SK-N-SH (cell line): ENCODE data around the gene PPEF2.
A peak's percentile ranks its signal among the peaks of the same experiment; 100 is the strongest.

Experiments used
- EP300 ChIP-seq, 2 experiments: IDR thresholded peaks; 2 replicates each; pipeline versions ENCODE4 v1.4.0 to v1.6.1; 2012; ENCODE audit warnings: borderline replicate concordance in 1 of 2, low read depth in 1 of 2, low read length in 1 of 2
- EZH2phosphoT487 ChIP-seq: fragments of 200-600 bp; sonication (generic); IDR thresholded peaks from 2 replicates; pipeline ENCODE4 v1.6.1; 2017; ENCODE audit warnings: low read depth, mixed run types, mild to moderate bottlenecking, antibody characterized with exemption, moderate library complexity, borderline replicate concordance
- RAD21 ChIP-seq: IDR thresholded peaks from 2 replicates; pipeline ENCODE4 v1.6.1; 2012; ENCODE audit warnings: mild to moderate bottlenecking, low read length
- TF ChIP-seq, protein P1 (sequence below): fragments of 200-600 bp; sonication (generic); IDR thresholded peaks from 2 replicates; pipeline ENCODE4 v1.6.1; 2017; ENCODE audit warnings: antibody characterized with exemption, mild to moderate bottlenecking, moderate library complexity
- TF ChIP-seq, protein P2 (sequence below): IDR thresholded peaks from 2 replicates; pipeline ENCODE4 v1.4.0; 2012; ENCODE audit warnings: low read depth, borderline replicate concordance

DNA sequence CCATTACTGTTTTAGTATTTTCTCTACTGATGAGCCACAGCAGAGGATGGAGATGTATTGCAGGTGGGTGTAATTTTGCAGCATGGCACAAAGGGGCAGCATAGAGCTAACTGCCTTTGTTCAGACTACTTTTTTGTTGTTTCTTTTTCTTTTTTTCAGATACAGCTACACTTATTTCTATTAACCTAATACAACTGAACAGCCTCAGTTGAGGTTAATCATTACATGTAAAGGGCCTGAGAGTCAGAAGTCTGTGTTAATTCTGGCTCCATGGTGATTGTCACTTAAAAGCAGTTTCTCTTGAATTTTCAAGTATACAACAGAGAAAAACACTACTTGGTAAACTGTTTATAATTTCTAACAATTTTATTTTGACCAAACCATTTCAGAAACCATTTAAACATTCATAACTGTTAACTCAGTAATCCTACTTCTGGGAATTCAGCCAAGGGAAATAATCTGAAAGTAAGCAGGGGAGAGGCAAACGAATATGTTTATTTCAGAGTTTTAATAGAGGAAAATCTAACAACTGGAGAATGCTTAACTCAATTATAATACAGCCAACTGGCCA, 13.9 kb upstream of the PPEF2 start:
- TF ChIP-seq, protein P1, sequence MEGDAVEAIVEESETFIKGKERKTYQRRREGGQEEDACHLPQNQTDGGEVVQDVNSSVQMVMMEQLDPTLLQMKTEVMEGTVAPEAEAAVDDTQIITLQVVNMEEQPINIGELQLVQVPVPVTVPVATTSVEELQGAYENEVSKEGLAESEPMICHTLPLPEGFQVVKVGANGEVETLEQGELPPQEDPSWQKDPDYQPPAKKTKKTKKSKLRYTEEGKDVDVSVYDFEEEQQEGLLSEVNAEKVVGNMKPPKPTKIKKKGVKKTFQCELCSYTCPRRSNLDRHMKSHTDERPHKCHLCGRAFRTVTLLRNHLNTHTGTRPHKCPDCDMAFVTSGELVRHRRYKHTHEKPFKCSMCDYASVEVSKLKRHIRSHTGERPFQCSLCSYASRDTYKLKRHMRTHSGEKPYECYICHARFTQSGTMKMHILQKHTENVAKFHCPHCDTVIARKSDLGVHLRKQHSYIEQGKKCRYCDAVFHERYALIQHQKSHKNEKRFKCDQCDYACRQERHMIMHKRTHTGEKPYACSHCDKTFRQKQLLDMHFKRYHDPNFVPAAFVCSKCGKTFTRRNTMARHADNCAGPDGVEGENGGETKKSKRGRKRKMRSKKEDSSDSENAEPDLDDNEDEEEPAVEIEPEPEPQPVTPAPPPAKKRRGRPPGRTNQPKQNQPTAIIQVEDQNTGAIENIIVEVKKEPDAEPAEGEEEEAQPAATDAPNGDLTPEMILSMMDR = peak; percentile 84
- TF ChIP-seq EZH2phosphoT487 = no peak
- no peak for TF ChIP-seq EP300 (IDR thresholded peaks at IDR 0.05; ENCODE audit: borderline replicate concordance in 1 of 2, low read depth in 1 of 2, low read length in 1 of 2)
- TF ChIP-seq RAD21 = peak; percentile 58
- TF ChIP-seq, protein P2, sequence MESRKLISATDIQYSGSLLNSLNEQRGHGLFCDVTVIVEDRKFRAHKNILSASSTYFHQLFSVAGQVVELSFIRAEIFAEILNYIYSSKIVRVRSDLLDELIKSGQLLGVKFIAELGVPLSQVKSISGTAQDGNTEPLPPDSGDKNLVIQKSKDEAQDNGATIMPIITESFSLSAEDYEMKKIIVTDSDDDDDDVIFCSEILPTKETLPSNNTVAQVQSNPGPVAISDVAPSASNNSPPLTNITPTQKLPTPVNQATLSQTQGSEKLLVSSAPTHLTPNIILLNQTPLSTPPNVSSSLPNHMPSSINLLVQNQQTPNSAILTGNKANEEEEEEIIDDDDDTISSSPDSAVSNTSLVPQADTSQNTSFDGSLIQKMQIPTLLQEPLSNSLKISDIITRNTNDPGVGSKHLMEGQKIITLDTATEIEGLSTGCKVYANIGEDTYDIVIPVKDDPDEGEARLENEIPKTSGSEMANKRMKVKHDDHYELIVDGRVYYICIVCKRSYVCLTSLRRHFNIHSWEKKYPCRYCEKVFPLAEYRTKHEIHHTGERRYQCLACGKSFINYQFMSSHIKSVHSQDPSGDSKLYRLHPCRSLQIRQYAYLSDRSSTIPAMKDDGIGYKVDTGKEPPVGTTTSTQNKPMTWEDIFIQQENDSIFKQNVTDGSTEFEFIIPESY = no peak
